Measurements from ENCODE around the gene FBXO21. TPM values are rescaled to one million over a fixed set of nuclear protein-coding genes. Genes with fewer than 3 reads are reported as not detected.
"Not testable (repeated sequence)": the region's sequence is repeated elsewhere in the genome, so short reads cannot be mapped to it uniquely, and the experiment has no call there.

The FBXO21 gene
- total RNA-seq, 1 donor from 2014 or later, result 17.4 TPM

DNA sequence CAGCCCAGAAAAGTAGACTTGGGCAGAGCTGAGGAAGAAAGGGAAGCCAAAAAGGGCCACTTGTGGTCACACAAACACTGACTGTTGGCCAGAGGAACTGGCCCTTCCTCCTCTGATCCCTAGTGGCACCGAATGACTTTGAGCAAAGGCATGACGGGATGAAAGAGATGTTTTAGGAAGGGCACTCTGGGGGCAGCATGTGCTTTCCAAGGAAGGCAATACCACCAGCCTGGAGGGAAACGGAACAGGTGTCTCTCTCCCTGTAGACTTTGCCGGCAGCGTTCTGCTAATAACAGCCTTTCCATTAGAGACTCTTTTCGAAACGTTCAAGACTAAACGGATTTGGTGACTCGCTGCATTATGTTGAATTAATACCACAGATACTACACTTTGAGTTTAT is 12.3 kb upstream of the FBXO21 start:
- DNase-seq (ENCODE audit: low spot score), result no peak

DNA sequence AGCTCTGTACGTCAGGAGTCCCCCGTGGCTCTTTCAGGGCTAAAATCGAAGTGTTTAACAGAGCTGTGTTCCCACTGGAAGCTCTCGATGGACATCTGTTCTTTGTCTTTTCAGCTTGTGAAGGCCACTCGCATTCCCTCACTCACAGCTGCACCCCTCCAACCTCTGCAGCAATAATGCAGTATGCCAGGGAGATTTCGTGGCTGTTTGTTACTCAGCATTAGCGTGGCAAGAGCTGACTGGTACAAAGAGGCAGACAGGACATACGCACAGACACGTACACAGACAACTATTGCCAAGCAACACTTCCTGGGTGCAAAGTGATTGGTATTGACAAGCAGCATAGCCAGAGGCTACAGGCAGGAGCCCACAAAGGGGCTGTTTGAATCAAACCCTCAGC is 11.8 kb upstream of the FBXO21 start:
- DNase-seq (ENCODE audit: low spot score), result peak; percentile 26

DNA sequence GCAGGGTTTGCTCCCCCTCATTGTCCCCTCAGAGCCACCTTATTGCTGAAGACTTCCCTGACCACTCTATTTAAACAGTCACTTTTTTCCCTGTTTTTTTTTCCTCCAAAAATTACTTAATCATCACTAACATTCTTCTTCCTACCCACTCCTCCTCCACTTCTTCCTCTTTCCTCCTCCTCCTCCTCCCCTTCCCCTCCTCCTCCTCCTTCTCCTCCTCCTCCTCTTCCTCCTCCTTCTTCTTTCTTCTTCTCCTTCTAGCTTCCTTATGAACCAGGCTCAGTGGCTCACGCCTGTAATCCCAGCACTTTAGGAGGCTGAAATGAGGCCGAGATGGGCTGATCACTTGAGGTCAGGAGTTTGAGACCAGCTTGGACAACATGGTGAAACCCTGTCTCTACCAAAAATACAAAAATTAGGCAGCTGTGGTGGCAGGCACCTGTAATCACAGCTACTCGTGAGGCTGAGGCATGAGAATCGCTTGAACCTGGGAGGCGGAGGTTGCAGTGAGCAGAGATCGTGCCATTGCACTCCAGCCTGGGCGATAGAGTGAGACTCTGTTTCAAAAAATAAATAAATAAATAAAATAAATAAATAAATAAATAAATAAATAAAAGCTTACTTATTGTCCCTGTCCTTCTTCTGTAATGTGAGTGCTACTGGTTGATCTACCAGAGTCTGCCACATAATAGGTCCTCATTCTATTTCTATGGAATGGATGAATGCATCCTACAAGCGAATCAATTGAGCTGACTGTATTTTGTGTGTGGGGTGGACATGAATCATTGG is 9.9 kb upstream of the FBXO21 start:
- peak; percentile 14 for DNase-seq (ENCODE audit: low spot score)

DNA sequence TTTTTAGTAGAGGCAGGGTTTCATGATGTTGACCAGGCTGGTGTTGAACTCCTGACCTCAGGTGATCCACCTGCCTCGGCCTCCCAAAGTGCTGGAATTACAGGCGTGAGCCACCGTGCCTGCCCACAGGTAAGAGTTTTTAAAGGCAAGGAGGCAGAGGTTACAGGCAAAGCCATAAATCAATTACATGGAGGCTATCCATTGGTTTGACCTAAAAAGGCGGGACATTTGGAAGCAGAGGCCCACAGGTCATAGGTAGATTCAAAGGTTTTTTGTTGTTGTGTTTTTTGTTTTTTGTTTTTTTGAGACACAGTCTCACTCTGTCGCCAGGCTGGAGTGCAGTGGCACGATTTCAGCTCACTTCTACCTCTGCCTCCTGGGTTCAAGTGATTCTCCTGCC is 6.1 kb upstream of the FBXO21 start:
- peak; percentile 57 for DNase-seq (ENCODE audit: low spot score)

DNA sequence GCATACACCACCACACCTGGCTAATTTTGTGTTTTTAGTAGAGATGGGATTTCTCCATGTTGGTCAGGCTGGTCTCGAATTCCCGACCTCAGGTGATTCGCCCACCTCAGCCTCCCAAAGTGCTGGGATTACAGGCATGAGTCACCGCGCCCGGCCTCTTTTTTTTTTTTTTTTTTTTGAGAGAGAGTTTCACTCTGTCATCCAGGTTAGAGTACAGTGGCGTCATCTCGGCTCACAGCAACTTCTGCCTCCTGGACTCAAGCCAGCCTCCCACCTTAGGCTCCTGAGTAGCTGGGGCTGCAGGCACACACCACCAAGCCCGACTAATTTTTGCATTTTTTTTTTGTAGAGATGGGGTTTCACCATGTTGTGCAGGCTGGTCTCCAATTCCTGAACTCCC is 4.8 kb upstream of the FBXO21 start:
- peak; percentile 24 for DNase-seq (ENCODE audit: low spot score)

DNA sequence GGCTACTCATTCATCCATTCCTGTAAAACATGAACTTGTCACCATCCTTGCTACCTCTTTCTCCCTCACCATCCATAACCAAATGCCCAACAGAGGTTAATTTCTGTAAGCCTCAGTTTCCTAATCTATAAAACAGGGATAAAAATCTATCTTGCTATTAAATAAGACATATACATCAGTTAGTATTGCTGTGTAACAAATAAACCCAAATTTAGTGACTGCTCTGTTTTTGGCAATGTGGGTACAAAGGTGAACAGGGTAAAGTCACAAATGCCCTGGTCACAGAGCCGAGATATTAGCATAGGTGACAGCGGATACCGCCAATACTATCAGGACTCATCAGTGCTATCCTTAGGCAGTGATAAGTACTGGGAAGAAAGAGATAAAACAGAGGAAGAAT is 3.6 kb upstream of the FBXO21 start:
- no peak for DNase-seq (ENCODE audit: low spot score)

DNA sequence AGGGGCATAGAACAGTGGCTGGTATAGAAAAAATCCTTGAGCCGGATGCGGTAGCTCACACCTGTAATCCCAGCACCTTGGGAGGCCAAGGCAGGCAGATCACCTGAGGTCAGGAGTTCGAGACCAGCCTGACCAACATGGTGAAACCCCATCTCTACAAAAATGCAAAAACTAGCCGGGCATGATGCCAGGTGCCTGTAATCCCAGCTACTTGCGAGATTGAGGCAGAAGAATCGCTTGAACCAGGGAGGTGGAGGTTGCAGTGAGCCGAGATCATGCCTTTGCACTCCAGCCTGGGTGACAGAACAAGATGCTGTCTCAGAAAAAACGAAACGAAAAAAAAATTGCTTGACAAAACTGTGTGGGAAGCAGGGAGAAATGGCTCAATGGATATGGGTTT is 2.3 kb upstream of the FBXO21 start:
- not testable (repeated sequence) for DNase-seq (ENCODE audit: low spot score)

DNA sequence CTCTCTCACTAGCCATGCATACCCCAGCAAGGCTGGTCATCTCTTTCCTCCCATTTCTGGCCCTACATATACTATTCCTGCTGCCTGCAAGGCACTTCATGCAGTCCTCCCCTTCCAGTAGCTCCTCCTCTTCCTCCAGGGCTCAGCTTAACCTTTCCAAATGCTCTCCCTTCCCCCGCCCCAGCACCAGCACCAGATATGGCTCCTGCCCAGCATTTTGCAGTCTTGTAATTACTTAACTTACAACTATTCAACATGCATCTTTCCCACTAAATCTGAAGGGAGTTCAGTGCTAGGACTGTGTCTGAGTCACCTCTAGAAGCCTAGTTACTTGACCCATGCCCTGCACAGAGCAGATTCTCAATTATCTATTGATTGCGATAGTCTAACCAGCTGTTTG is 1.8 kb upstream of the FBXO21 start:
- DNase-seq (ENCODE audit: low spot score), result no peak

DNA sequence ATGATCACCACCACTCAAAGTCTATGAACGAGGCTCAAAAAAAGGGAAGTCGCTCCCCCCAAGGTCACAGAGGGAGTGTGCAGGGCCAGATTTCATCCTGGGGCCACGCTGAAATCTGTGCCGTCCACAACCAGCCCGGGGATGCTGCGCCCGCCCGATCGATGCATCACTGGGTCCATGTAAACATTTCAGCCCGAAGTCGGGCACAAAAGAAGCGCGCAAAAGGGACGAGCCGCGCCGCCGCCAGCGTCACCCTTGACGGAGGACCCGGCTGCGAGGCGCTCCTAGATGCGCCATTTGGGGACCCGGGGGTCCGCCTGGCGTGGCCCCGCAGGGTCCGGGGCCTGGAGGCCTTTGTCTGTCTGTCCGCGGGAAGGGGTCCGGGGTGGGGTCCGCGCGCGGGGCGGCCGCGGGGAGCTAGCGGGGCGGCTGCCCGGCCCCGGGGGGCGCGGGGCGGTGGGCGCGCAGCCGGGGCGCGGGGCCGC is 503 bp downstream of the FBXO21 start:
- no peak for DNase-seq (ENCODE audit: low spot score)

DNA sequence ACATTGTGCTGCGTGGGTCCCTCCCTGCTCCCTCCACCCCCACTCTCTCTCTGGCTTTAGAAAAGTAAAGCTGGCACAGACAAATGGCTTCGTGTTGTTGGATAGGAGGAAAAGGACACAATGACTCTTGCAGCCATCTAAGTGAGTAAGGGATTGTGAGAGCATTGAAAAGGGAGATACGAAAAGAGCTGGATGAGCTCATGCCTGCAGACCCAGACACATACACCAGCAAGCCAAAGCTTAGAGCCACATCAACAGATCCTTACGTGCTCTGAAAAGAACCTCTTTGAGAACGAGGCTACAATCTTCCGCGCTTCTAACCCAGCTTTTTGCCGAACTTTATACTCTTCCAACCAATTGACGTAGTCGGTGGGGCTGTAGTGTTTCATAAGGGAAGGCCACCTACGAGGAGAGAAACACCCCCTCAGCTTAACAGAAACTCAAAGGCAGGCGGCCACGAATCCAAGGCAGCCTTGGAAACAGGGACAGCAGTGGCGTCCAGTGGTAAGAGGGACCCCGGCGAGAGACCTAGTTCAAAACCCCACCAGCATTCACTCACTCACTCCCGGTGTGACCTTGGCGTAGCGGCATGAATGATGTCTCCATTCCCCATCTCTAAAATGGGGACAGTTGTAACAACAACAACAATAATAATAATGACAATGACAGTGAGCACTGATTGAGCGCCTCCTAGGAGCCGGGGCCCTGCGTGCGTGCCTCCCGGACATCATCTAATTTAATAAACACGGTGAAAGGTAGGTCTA is 1.1 kb downstream of the FBXO21 start:
- DNase-seq (ENCODE audit: low spot score), result no peak

DNA sequence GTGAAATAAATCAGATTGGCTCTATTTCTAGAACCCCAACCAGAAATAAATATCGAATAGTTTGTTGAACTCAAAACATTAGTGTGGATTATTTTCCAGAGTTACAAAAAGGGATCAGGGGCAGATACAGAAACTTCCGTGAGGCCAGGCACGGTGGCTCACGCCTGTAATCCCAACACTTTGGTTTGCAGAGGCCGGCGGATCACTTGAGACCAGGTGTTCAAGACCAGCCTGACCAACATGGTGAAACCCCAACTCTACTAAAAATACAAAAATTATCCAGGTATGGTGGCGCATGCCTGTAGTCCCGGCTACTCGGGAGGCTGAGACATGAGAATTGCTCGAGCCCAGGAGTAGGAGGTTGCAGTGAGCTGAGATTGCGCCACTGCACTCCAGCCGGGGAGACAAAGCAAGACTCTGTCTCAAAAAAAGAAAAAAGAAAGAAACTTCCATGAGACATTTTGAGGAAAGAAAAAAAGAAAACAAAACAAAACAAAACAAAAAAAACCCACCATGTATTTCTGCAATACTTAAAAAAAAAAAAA is 2.1 kb downstream of the FBXO21 start:
- no peak for DNase-seq (ENCODE audit: low spot score)

DNA sequence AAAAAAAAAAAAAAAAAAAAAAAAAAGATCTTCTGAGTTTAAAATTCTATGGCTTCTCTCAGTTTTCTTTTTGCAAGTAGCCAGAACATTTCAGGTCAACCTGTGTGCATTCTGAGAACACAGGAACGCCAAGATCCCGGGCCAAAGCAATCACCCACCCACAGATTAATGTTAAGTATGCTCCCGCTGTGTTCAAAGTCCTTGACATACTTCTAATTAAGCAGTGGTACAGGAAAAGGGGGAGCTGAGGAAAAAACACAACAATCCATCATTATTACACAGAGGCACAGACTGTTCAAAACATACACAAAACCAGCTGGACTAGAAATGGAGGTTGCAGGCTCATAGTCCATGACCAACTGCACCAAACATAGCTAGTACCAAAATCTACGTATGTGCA is 2.8 kb downstream of the FBXO21 start:
- DNase-seq (ENCODE audit: low spot score), result no peak

DNA sequence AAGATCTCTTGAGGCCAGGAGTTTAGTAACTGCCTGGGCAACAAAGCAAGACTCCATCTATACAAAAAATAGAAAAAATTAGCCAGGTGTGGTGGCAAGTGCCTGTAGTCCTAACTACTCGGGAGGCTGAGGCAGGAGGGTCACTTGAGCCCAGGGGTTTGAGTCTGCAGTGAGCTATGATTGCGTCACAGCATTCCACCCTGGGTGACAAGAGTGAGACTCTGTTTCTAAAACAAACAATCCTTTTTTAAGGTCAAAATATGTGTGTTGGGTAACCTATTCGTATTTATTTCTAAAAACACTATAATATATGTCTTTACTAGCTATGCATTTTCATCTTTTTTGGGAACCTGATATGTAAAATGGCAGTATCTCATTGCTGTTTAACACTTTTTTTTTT is 7.4 kb downstream of the FBXO21 start:
- DNase-seq (ENCODE audit: low spot score), result no peak

DNA sequence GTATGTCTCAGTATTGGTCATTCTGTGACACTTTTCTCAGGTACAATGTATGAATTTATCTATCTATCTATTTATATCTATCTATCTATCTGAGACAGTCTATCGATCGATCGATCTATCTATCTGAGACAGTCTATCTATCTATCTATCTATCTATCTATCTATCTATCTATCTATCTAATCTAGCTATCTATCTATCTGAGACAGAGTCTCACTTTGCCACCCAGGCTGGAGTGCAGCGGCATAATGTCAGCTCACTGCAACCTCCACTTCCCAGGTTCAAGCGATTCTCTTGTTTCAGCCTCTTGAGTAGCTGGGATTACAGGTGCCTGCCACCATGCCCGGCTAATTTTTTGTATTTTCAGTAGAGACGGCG is 8.8 kb downstream of the FBXO21 start:
- not testable (repeated sequence) for DNase-seq (ENCODE audit: low spot score)

DNA sequence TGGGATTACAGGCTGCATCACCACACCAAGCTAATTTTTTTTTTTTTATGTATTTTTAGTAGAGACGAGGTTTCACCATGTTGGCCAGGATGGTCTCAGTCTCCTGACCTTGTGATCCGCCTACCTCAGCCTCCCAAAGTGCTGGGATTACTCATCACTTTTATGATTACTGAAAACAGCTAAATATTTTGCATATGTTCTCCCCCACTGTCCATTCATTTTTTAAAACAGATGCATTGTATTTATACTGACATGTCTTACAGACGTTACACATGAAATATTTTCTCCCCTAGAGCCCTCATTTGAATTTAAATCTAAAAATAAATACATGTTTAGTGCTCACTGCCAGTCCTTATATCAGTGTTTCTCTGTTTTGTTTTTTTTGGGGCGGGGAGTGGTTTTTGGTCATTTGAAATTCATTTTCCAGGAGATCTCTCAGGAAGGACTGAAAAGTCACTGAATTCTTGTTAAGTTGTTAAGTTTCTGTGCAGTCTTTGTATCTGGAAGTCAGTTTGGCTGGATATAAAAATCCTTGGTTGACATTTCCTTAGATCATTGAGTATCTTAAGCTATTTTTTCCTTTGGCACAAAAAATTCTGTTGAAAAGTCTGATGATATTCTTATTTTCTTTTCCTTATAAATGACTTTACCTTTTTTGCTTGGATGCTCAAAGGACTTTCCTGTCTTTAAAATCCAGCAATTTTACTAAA is 9.4 kb downstream of the FBXO21 start:
- DNase-seq (ENCODE audit: low spot score), result no peak

DNA sequence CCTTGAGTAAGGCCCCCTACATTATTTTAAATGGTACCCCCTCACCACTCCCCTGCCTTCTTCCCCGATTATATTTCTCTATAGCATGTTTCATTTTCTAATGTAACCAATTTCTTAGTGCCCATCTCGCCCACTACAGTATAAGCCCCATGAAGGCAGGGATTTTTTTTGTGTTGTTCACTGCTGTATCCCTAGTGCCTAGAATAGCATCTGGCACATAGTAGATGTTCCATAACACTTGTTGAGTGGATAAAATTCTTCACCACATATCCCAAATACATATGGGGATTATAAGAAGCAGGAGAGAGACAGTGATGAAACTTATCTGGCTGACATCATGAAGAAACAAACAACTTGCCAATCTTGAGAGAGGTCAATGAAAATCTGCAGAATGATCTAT is 11.5 kb downstream of the FBXO21 start:
- DNase-seq (ENCODE audit: low spot score), result no peak

DNA sequence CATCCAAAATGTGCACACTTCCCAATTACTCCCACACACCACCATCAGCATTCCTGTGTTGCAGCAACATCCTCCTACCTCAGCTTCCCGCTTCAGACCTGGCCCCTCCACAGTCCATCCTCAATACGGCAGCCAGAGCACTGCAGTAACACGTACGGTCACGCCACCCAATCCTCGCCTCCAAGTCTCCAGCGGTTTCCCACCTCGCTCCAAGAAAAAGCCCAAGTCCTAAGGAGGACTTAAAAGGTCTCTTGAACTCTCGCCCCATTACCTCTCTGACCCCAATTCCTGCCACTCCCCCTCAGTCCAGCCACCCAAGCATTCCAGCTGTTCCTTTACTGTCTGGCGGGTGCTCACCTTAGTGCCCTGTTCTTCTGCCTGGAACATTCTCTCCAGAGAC is 12.0 kb downstream of the FBXO21 start:
- DNase-seq (ENCODE audit: low spot score), result no peak

DNA sequence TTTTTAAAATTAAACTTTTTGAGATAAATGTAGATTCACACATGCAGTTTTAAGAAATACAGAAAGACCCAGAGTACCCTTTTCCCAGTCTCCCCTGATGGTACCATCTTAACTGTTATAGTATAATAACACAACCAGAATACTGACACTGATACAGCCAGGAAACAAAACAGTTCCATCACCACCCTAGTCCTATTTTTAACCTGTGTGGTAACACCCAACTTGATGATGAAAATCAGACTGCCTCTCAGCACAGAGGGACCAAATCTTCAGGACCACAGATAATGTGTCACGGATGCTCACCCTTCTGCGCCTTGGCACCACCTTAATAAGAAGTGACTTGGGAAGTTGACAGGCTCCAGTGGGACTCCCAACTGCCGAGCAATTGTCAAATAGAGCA is 18.1 kb downstream of the FBXO21 start:
- no peak for DNase-seq (ENCODE audit: low spot score)

DNA sequence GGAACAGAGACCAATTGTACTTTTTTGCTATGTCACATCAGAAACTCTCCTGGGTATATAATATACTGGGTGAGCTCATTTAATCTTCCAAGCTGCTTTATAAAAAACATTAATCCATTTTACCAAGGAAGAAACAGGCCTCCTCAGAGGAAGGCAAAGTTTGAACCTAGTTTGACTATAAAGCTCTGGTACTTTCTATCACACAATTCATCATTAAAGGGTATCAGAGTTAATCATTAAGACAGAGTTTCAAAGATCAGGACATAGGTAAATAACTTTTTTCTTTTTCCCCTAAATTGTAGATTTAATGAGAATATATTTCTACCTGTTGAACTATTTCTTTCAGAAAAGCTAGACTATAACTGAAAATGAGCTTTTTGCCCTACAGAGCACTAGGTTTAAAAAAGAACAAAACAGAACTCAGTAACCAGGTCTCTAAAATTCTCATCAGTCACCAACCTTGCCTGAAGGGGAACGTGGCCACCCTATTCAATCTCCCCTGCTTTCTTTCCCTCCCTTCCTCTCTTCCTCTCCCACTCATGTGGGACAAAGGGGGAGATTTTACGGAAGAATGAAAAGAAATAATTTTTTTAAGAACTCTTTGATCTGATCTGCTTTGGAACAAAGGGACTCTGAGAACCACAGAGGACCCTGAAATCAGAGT is 18.6 kb downstream of the FBXO21 start:
- no peak for DNase-seq (ENCODE audit: low spot score)

DNA sequence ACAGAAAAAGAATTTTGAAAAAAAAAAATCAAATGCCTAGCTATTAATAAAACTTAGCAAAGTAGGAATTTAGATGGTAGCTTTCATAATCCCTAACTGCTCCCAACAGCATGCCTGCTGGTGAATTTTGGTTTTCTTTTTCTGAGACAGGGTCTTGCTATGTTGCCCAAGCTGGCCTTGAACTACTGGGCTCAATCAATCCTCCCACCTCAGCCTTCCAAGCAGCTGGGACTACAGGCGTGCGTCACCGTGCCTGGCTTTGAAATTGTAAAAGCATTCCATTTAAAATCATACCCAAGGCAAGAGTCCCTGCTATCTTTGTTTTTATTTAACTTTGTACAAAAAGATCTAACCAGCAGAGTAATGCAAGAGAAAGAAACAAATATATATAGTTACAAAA is 20.7 kb downstream of the FBXO21 start:
- DNase-seq (ENCODE audit: low spot score), result no peak

DNA sequence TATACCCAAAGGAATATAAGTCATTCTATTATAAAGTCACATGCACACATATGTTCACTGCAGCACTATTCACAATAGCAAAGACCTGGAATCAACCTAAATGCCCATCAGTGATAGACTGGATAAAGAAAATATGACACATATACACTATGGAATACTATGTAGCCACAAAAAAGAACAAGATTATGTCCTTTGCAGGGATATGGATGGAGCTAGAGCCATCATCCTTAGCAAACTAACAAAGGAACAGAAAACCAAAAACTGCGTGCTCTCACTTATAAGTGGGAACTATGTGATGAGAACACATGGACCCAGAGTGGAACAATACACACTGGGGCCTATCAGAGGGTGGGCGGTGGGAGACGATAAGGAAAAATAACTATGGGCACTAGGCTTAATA is 21.3 kb downstream of the FBXO21 start:
- DNase-seq (ENCODE audit: low spot score), result no peak
